Esophagus squamous epithelium (tissue), 5 donors: Measurements from ENCODE around the gene TDRD12. TPM values are rescaled to one million over a fixed set of nuclear protein-coding genes. Genes with fewer than 3 reads are reported as not detected.
A peak's percentile ranks its signal among the peaks of the same experiment; 100 is the strongest.

Experiments used
- DNase-seq: peaks from one replicate; lab custom pipeline; 2025; lab: John Stamatoyannopoulos, UW
- H3K27ac ChIP-seq, 4 donors: fragments of 200-600 bp; sonication (generic); one replicate each; pipeline ENCODE4 v1.5.1; 2016 to 2019; ENCODE audit warnings: mild to moderate bottlenecking in 1 of 4
- H3K27me3 ChIP-seq, 4 donors: fragments of 200-600 bp; sonication (generic); 1 replicate in 3 of 4; 2 replicates in 1 of 4; pipeline versions ENCODE4 v1.5.1 to v1.6.0; 2017 to 2021; ENCODE audit warnings: antibody characterized with exemption in 1 of 4
- H3K36me3 ChIP-seq, 3 donors: fragments of 200-600 bp; sonication (generic); one replicate each; pipeline ENCODE4 v1.5.1; 2016 to 2019
- H3K4me1 ChIP-seq, 3 donors: fragments of 200-600 bp; sonication (generic); one replicate each; pipeline ENCODE4 v1.5.1; 2017 to 2019
- H3K4me3 ChIP-seq, 4 donors: fragments of 200-600 bp; sonication (generic); 1 replicate in 3 of 4; 2 replicates in 1 of 4; pipeline ENCODE4 v1.5.1; 2016 to 2019; ENCODE audit warnings: mild to moderate bottlenecking in 2 of 4, moderate library complexity in 1 of 4
- H3K9me3 ChIP-seq, 3 donors: fragments of 200-600 bp; sonication (generic); one replicate each; pipeline ENCODE4 v1.5.1; 2016 to 2019
- CTCF ChIP-seq, 6 experiments: fragments of 450-650 bp in 4 of 6; fragments of 200-600 bp in 2 of 6; sonication (generic) in 2 of 6; IDR thresholded peaks; one replicate each; pipeline ENCODE4 v1.5.1; 2016 to 2019; ENCODE audit warnings: antibody characterized with exemption in 6 of 6, mild to moderate bottlenecking in 4 of 6, moderate library complexity in 4 of 6
- POLR2A ChIP-seq, 4 donors: fragments of 450-650 bp; IDR thresholded peaks; one replicate each; pipeline ENCODE4 v1.6.1; 2017; ENCODE audit warnings: antibody characterized with exemption in 4 of 4, mild to moderate bottlenecking in 4 of 4, moderate library complexity in 3 of 4
- WGBS, 2 donors: methylation state at CpG; one replicate each; pipeline ENCODE4 v1.1.5; 2018; 5-methylcytosine and 5-hydroxymethylcytosine counted together
- intact Hi-C: fragments of 100-400 bp; cut with DNase I; formaldehyde crosslinking; loops from one replicate; pipeline ENCODE4 v1.15.0; 2022
- total RNA-seq, 4 donors: library from RNA; depleted of rRNA; stranded (reverse); fragments of >200 nt; gene quantifications; one replicate each; pipeline ENCODE4 v1.1.0, GENCODE V29; 2016
- donor health status: DM: yes; HTN: yes; CAD: no.

TDRD12 gene
- 1 to 10 TPM in 1 of 4 donors, under 1 TPM in 2, not detected in 1; 0.18 to 1.7 (median 0.42) TPM for total RNA-seq

GRCh38 chr19:32719611-32720059 lies at the start of gene TDRD12:
TDRD12 (plus strand) TSS chr19:32719767; CDS start chr19:32720073, 306 bp downstream.
- Histone ChIP-seq H3K36me3 (peaks cover 0 to 24% (median 0%) of the 10 kb centered on the region in 3 donors), H3K27ac (peak within 1 kb of the TSS in 1 of 4 donors; percentile 27), H3K4me1 (peaks cover 0 to 17% (median 0%) of the 10 kb centered on the region in 3 donors), H3K4me3 (no peak within 1 kb of the TSS), H3K9me3 (no peaks in the 10 kb centered on the region), H3K27me3 (no peaks in the 10 kb centered on the region)
- 77% methylated on average over 22 of the region's 44 CpGs; no CpG with 5 or more reads in 1 of the 2 donors for WGBS, 2 donors
- no peak for DNase-seq
- TF ChIP-seq POLR2A (IDR thresholded peaks at IDR 0.05): no peak
- TF ChIP-seq CTCF (IDR thresholded peaks at IDR 0.05): no peak
- intact Hi-C loops: no loop called here

GRCh38 chr19:32671883-32672593 lies 47.5 kb upstream of the TDRD12 start:
- 74 to 83% methylated on average over 12 to 13 of the region's 14 CpGs for WGBS, 2 donors
- peaks cover 0 to 4% (median 0%) of the 10 kb centered on the region in 3 donors for H3K36me3 ChIP-seq
- DNase-seq: no peak
- H3K9me3 ChIP-seq: no peaks in the 10 kb centered on the region
- H3K27ac ChIP-seq: no peak overlapping the region
- intact Hi-C loops: no loop called here
- peaks cover 0 to 14% (median 0%) of the 10 kb centered on the region in 4 donors for H3K27me3 ChIP-seq
- TF ChIP-seq CTCF (IDR thresholded peaks at IDR 0.05): no peak
- no peak for TF ChIP-seq POLR2A (IDR thresholded peaks at IDR 0.05)
- no peak overlapping the region for H3K4me3 ChIP-seq
- peaks cover 25 to 57% (median 28%) of the 10 kb centered on the region in 3 donors for H3K4me1 ChIP-seq

GRCh38 chr19:32672841-32673240 lies 46.7 kb upstream of the TDRD12 start:
- Histone ChIP-seq H3K27me3 (peaks cover 0 to 22% (median 0%) of the 10 kb centered on the region in 4 donors), H3K4me3 (no peak overlapping the region), H3K27ac (no peak overlapping the region), H3K9me3 (no peaks in the 10 kb centered on the region), H3K4me1 (peaks cover 25 to 65% (median 28%) of the 10 kb centered on the region in 3 donors), H3K36me3 (no peaks in the 10 kb centered on the region)
- TF ChIP-seq POLR2A (IDR thresholded peaks at IDR 0.05) (no peak), CTCF (IDR thresholded peaks at IDR 0.05) (no peak)
- no peak for DNase-seq
- intact Hi-C loops: no loop called here
- WGBS, 2 donors: 91 to 100% methylated on average over 1 to 3 of the region's 3 CpGs

GRCh38 chr19:32673573-32673972 lies 46.0 kb upstream of the TDRD12 start:
- Histone ChIP-seq H3K9me3 (no peaks in the 10 kb centered on the region), H3K27ac (no peak overlapping the region), H3K36me3 (no peaks in the 10 kb centered on the region), H3K4me1 (peaks cover 25 to 66% (median 28%) of the 10 kb centered on the region in 3 donors), H3K4me3 (peak overlapping the region in 3 of 4 donors; percentile 69 to 98 (median 77)), H3K27me3 (peaks cover 0 to 22% (median 0%) of the 10 kb centered on the region in 4 donors)
- no peak for TF ChIP-seq POLR2A (IDR thresholded peaks at IDR 0.05)
- TF ChIP-seq CTCF (IDR thresholded peaks at IDR 0.05): no peak
- DNase-seq: no peak
- intact Hi-C loops: no loop called here
- WGBS, 2 donors: 47 to 86% methylated on average over 2 to 7 of the region's 10 CpGs
